ENCODE data around the gene NEK1. TPM values are rescaled to one million over a fixed set of nuclear protein-coding genes. Genes with fewer than 3 reads are reported as not detected.

The NEK1 gene
- total and polyA plus RNA-seq, 2 of the 8 experiments (the other 6 are each of a cell fraction or from before 2014, with no cell fraction given) = 3.9 to 11.7 TPM

- TF ChIP-seq KDM1A (IDR thresholded peaks at IDR 0.05; ENCODE audit: borderline replicate concordance, low read length) = no peak
- TF ChIP-seq RNF2 (IDR thresholded peaks at IDR 0.05; ENCODE audit: borderline replicate concordance, low read depth, low read length, missing control alignments, poor library complexity, severe bottlenecking) = no peak
- peak; percentile 99 for TF ChIP-seq ASH2L (IDR thresholded peaks at IDR 0.05; ENCODE audit: low read length)
- no peak for TF ChIP-seq EP300 (IDR thresholded peaks at IDR 0.05; ENCODE audit: borderline replicate concordance in 1 of 2, low read depth in 2 of 2, low read length in 2 of 2)
- TF ChIP-seq BRCA1 (IDR thresholded peaks at IDR 0.05; ENCODE audit: low read depth, low read length) = no peak
- TF ChIP-seq POLR2AphosphoS5 (IDR thresholded peaks at IDR 0.05; ENCODE audit: low read depth, low read length) = peak; percentile 95
- peak; percentile 69 to 96 for TF ChIP-seq POLR2A (IDR thresholded peaks at IDR 0.05; ENCODE audit: control extremely low read depth in 1 of 2, low read depth in 2 of 2, low read length in 2 of 2)
- peak; percentile 98 for TF ChIP-seq CREB1 (IDR thresholded peaks at IDR 0.05)
- TF ChIP-seq NRF1 (IDR thresholded peaks at IDR 0.05; ENCODE audit: low read depth, low read length) = no peak
- TF ChIP-seq MAX (IDR thresholded peaks at IDR 0.05) = peak; percentile 88
- no peak for TF ChIP-seq RFX5 (IDR thresholded peaks at IDR 0.05; ENCODE audit: borderline replicate concordance, low read depth, low read length)
- peak; percentile 26; the same call in 1 of the 2 replicates for TF ChIP-seq SRF (IDR thresholded peaks at IDR 0.05; ENCODE audit: low read depth, low read length)
- TF ChIP-seq KDM5A (IDR thresholded peaks at IDR 0.05; ENCODE audit: low read length) = no peak; the same call in 1 of the 2 replicates
- no peak for TF ChIP-seq JUN (IDR thresholded peaks at IDR 0.05; ENCODE audit: low read depth, low read length)
- TF ChIP-seq EGR1 (IDR thresholded peaks at IDR 0.05; ENCODE audit: borderline replicate concordance, low read depth, low read length) = no peak; the same call in 1 of the 2 replicates
- no peak for TF ChIP-seq ZNF274 (IDR thresholded peaks at IDR 0.05; ENCODE audit: borderline replicate concordance, extremely low read depth, low read length)
- TF ChIP-seq NANOG (IDR thresholded peaks at IDR 0.05; ENCODE audit: insufficient read depth, low read depth, low read length, poor library complexity, severe bottlenecking) = no peak
- no peak for TF ChIP-seq SUZ12 (IDR thresholded peaks at IDR 0.05; ENCODE audit: low read length)
- TF ChIP-seq TBP (IDR thresholded peaks at IDR 0.05; ENCODE audit: low read depth, low read length) = peak; percentile 68
- no peak for TF ChIP-seq ATF2 (IDR thresholded peaks at IDR 0.05; ENCODE audit: low read length)
- no peak for TF ChIP-seq HDAC6 (IDR thresholded peaks at IDR 0.05; ENCODE audit: low read depth, low read length)
- peak in 1 of 2 experiments; percentile 82; a peak in 2 of 4 replicates for TF ChIP-seq SIN3A (conservative IDR thresholded peaks at IDR 0.05 in 1 of 2, IDR thresholded peaks at IDR 0.05 in 1 of 2; ENCODE audit: low read depth in 1 of 2, low read length in 2 of 2)
Measured at GRCh38 chr4:169611991-169612870, at the start of gene NEK1 (continued).
